ENCODE measurements around the gene NEO1.

DNA sequence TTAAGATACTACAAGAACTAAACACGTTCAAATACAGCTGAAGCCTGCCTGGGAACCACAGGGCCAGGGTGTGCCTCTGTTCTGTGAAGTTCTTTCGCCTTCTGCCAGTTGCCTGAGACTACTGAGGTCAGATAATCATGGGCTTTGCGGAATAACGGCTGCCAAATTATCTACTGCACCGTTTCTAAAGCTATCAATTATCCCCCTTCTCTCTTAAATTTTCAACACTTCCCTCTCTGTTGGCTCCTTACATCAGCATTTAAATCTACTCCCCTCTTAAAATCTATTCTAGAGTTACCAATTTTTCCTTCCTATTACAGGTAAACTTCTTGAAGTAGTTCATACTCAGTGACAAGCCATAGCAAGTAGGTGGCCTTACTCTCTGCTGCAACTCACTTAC, 6.2 kb upstream of the NEO1 start:
- no peak for TF ChIP-seq CTCF (IDR thresholded peaks at IDR 0.05; ENCODE audit: borderline replicate concordance, extremely low read depth, low read length, poor library complexity, severe bottlenecking)
- TF ChIP-seq EZH2 (IDR thresholded peaks at IDR 0.05; ENCODE audit: borderline replicate concordance, low read depth, low read length, severe bottlenecking) = no peak
